HEK293 (cell line): ENCODE measurements around the gene GPR158.

Experiments used
- CTCF ChIA-PET: fragments of 350-600 bp; formaldehyde crosslinking; extraction: SDS; loops from one replicate; lab custom pipeline; 2021; ENCODE audit warnings: antibody characterized with exemption; lab: Yijun Ruan, JAX
- POLR2A ChIA-PET: fragments of 300-600 bp; formaldehyde crosslinking; extraction: SDS; loops from one replicate; lab custom pipeline; 2020; ENCODE audit warnings: antibody characterized with exemption, inconsistent platforms; lab: Yijun Ruan, JAX
- H3K27ac ChIP-seq: fragments of 200-500 bp; sonication (Bioruptor generic); 2 replicates; pipeline ENCODE4 v1.5.1; 2014; ENCODE audit warnings: low read depth, low read length, control low read depth, inconsistent platforms; ENCODE audit errors: extremely low read depth
- H3K36me3 ChIP-seq, 2 experiments: fragments of 200-500 bp in 1 of 2; sonication (Bioruptor generic) in 1 of 2; 1 replicate in 1 of 2; 2 replicates in 1 of 2; pipeline ENCODE4 v1.5.1; 2014 to 2017; ENCODE audit warnings: inconsistent platforms in 2 of 2, low read length in 2 of 2; ENCODE audit not compliant: control insufficient read depth in 2 of 2, insufficient read depth in 1 of 2
- H3K4me1 ChIP-seq: fragments of 200-500 bp; sonication (Bioruptor generic); 2 replicates; pipeline ENCODE4 v1.5.1; 2014; ENCODE audit warnings: mild to moderate bottlenecking, low read length, inconsistent platforms; ENCODE audit not compliant: control insufficient read depth, insufficient read depth
- H3K4me3 ChIP-seq: 2 replicates; pipeline ENCODE4 v1.5.1; 2011; ENCODE audit warnings: low read depth, mild to moderate bottlenecking, control low read depth, low read length, moderate library complexity
- H3K9me3 ChIP-seq: fragments of 200-500 bp; sonication (Bioruptor generic); 2 replicates; pipeline ENCODE4 v1.5.1; 2014; ENCODE audit warnings: low read depth, low read length, inconsistent platforms; ENCODE audit not compliant: control insufficient read depth, insufficient read depth
- YY1 ChIP-seq: fragments of 450-650 bp; formaldehyde crosslinking; IDR thresholded peaks from 2 replicates; pipeline ENCODE4 v1.5.1; 2018; ENCODE audit warnings: missing biosample characterization, missing genetic modification characterization

The GPR158 gene

GRCh38 chr10:25651534-25651933 is 476.7 kb downstream of the GPR158 start:
- H3K36me3 ChIP-seq = no peaks in the 10 kb centered on the region
- TF ChIP-seq YY1 (tag by site-specific recombination) = no peak
- H3K4me1 ChIP-seq = no peaks in the 10 kb centered on the region
- ChIA-PET POLR2A (no interaction called here), CTCF (interaction anchor here (0.5 to 0.6 kb wide), 2 partner anchors 265 to 539 kb away, joined by 3 to 4 read pairs; no protein-coding TSS in a partner anchor)
- H3K9me3 ChIP-seq = no peaks in the 10 kb centered on the region
- no peak overlapping the region for H3K4me3 ChIP-seq
- H3K27ac ChIP-seq = no peak overlapping the region
